T-helper 1 cell treated with Interleukin-12 subunit alpha and Interleukin-12 subunit beta and Interleukin-4 antibody, amounts not matched to agents 30 ng/mL and 1 ng/mL, for 36 hours (primary cell): ENCODE measurements around the gene C9orf50. TPM values are rescaled to one million over a fixed set of nuclear protein-coding genes. Genes with fewer than 3 reads are reported as not detected.
"Not testable (repeated sequence)": the region's sequence is repeated elsewhere in the genome, so short reads cannot be mapped to it uniquely, and the experiment has no call there.

ENCODE experiments used
- intact Hi-C: fragments of 100-400 bp; cut with micrococcal nuclease; formaldehyde crosslinking; loops from one replicate; pipeline ENCODE4 v1.15.1; 2024
- total RNA-seq: library from RNA; stranded (reverse); gene quantifications from 2 replicates; pipeline ENCODE4 v1.2.3, GENCODE V29; 2022

Gene C9orf50, protein sequence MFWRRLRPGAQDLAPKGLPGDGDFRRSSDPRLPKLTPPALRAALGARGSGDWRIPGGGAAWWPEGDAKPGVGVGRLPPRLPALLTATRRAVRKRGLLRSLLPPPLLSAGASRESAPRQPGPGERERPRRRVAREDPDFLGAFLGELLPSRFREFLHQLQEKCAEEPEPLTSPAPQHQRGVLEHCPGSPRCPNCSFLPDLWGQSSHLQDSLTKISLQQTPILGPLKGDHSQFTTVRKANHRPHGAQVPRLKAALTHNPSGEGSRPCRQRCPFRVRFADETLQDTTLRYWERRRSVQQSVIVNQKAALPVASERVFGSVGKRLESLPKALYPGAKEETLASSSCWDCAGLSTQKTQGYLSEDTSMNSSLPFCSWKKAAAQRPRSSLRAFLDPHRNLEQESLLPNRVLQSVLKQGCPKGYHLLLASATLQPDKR
- total RNA-seq: not detected in 2 replicates

- intact Hi-C loops: loop anchor here (10.0 kb wide), 1 partner anchor 424 kb away; the partner anchor contains the start of gene FNBP1
These were observed at the start of gene C9orf50 for GRCh38 chr9:129620669-129621295. Gene C9orf50, minus strand, starts transcription at chr9:129621101. Its CDS starts 527 bp downstream, at chr9:129620574.

DNA sequence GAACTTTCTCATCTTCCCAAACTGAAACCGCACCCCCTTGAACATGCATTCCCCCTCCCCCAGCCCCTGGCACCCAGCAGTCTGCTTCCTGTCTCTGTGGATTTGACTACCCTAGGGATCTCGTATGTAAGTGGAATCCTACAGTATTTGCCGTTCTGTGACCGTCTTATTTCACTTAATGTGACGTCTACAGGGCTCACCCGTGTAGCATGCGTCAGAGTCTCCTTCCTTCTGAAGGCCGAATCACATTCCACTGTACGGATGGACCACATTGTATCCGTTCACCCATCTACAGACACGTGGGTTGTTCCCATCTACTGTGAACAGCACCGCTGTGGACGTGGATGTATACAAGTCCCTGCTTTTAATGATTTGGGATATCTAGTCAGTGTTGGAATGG lies 49.0 kb upstream of the C9orf50 start:
- intact Hi-C loops: no loop called here

DNA sequence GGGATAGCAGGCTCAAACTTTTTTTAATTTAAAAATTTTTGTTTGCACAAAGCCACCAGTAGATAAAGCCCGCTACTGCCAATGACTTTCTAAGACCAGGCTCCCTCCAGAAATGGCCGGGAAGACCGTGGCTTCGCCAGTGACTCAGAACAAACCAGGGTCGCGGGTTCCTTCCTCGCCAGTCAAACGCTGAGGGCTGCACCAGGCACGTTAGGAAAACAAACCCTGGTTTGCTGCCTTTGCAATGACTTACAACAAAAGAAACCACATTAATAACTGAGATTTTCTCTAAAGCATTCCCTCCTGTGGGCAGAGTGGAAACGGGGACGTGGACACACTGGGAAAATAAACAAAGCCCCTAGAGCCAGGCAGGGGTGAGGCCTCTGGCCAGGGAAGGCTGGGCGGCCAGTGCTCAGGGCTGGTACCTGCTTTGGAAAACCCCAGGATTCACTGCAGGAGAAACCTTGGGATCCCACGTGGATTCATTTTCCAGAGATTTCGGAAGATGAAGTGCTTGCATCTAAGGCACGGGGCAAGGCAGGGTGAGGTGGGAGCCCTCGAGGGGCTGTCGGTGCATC lies 48.3 kb upstream of the C9orf50 start:
- intact Hi-C loops: no loop called here

GRCh38 chr9:129667850-129668249 lies 46.9 kb upstream of the C9orf50 start:
- intact Hi-C loops: no loop called here

DNA sequence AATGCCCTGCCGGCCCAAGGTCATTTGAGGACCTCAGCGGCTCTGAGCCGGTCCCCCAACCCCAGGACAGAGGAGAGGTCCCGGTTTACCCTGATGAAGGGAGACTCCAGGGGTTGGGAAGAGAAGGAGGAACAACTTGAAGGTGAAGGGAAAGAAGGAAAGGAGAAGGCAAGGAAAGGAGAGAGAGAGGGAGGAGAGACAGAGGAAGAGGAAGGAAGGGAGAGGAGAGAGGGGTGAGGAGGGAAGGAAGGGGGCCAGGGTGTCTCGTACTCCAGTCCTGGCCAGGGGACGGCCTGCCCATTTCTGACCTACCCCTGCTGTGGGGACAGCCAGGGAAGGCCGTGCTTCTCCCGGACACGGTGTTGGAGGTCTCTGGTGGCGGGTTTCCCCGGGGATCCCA lies 46.5 kb upstream of the C9orf50 start:
- intact Hi-C loops: no loop called here

GRCh38 chr9:129666575-129666974 lies 45.7 kb upstream of the C9orf50 start:
- intact Hi-C loops: no loop called here

DNA sequence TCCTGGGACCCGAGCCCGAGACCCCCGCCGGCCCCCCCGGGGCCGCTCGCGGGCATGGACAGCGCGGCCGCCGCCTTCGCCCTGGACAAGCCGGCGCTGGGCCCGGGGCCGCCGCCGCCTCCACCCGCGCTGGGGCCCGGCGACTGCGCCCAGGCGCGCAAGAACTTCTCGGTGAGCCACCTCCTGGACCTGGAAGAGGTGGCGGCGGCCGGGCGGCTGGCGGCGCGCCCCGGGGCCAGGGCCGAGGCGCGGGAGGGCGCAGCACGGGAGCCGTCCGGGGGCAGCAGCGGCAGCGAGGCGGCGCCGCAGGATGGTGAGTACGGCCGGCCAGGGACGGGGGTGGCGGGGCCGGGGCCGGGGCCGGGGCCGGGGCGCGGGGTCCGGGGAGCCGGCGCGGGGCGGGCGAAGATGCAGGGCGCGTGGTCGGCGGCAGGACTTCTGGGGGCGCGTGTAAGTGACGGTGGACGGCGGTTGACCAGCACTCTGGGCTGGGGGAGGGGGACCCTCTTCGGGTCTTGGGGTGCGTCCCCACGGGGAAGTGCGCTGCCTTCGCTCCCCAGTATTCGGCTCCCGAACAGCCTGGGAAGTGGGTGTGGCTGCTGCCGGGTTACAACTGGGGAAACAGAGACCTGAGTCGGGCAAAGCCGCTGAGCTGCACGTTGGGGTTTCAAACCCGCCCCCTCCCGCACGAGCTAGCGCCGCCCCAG lies 45.1 kb upstream of the C9orf50 start:
- intact Hi-C loops: loop anchor here (1.0 kb wide), 2 partner anchors 24 to 124 kb away; partner anchors contain the start of gene ASB6

DNA sequence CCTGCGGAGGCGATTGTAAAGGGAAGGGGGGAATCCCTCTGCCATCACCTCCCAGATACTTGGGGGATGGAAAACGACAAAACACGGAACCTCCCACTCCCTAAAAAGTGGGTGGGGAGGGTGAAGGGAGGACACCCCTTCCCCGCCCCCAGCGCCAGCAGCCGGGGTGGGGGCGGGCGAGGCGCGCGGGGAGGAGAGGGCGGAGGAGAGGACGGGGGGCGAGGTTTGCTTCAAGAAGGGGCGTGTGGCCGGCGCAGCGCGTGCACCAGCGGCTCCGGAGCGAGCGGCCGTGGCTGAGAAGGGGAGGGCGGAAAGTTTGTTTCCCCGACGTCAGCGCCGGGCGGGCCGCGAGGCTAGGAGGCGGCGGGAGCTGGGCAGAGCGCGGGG lies 44.5 kb upstream of the C9orf50 start, which contains the start of gene PRRX2:
Gene PRRX2 (plus strand): TSS at position 259 of the 387 bp plus-strand sequence. CDS start 221 bp downstream, outside the sequence.
- intact Hi-C loops: loop anchor here (1.0 kb wide), 2 partner anchors 23 to 125 kb away; partner anchors contain the start of gene ASB6

DNA sequence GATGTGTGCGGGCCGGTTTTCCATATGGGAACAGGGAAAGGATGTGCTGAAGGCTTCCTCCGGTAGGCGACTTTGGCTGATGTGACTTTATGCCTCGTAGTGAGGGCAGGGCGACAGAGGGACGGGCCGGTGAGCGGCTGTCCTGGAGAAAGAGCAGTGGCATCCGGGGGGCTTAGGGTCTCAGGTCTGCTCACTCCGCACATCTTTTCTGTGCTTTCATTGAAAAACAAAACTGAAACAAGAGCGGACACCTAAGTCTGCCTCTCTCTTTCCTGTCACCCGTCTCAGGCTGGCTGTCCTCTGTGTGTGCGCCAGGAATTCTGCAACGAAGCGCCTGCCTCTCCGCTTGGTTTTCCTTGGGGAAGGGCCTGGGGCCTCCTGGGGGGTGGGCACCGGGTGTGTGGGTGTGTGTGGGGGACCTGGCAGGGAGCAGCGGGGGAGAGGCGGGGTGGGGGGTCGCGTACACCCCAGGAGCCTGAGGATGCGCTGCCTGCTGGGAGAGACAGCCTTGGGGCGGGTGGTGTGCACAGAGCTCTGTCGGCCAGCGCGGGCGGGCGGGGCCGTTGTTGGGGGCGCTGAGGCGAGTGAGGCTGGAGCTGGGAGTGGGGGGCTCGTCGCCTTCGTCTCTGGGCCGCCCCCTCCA lies 44.0 kb upstream of the C9orf50 start:
- intact Hi-C loops: loop anchor here (1.0 kb wide), 2 partner anchors 23 to 125 kb away; partner anchors contain the start of gene ASB6

- intact Hi-C loops: not testable (repeated sequence)
These were observed 41.3 kb upstream of the C9orf50 start for GRCh38 chr9:129662239-129662638.

GRCh38 chr9:129661029-129661428 lies 40.1 kb upstream of the C9orf50 start:
- intact Hi-C loops: no loop called here

- intact Hi-C loops: no loop called here
These were observed 36.0 kb upstream of the C9orf50 start for GRCh38 chr9:129656795-129657390.

DNA sequence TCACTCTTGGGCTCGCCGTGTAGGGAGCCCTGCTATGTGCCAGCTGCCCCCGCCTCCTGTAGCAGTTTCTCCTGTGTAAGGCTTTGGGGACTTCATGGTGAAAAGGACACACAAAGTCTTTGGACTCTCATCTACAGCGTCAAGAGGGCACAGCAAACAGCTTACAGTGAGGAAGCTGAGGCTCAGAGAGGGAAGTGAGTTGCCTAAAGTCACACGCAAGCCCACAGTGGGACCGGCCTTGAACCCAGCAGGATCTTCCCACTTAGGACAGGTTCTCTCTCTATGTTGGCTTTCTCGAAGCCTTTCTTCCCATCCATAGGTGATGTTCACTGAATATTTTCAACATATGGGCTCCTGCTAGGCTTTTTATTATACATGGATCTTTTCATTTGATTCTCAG lies 34.8 kb upstream of the C9orf50 start:
- intact Hi-C loops: no loop called here

- intact Hi-C loops: no loop called here
These were observed 34.3 kb upstream of the C9orf50 start for GRCh38 chr9:129655154-129655553.

DNA sequence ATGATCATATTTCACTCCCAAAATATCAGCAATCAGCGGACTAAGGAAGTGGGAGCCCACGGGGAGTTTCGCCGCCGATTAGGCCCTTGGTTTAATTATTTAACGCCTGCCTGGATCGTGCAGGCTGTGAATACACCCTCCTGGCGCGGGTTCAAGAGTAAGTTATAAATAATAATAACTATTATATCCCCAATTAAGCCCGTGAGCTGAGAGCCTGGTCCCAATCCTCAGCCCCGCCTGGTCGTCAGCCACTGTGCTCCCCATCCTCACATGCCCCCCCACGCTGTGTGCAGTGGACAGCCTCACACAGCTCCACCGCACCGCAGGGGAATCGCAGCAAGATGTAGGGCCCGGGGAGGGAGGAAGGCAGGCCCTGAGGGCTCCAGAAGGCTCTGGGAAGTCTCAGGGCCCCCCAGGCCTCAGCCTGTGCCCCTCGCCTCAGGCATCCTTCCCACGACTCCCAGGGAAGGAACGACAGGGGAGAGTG lies 33.7 kb upstream of the C9orf50 start:
- intact Hi-C loops: no loop called here

DNA sequence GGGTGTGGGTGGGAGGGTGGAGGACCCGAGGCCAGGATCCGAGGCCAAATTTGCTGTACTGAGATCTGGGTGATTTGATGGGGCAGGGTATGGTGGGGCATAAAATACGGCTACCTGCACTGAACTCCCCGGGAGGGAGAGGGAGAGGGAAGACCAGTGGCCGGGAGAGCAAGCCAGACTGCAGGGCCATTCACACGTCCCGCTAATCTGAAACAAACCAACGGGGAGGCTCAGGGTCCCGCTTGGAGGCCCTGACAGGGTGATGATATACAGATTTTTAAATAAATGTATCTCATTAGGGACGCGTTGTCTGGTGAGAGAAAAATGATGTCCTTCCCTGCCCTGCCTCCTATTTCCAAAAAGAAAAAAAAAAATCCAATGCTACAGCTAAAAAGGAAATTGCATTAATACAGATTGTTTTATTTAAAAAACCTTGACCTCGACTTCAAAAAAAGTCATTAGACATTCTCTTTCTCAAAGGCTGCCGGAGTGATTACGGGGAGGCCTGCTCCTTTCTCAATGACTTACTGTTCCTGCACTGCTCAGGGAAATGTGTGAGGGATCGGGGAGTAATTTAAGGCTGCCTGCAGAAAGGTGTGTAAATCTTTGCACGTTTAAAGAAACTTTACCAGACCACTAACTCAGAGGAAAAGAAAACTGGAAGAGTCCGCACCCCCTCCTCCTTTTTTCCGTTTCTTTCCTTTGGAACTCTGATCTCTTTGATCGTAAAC lies 33.1 kb upstream of the C9orf50 start:
- intact Hi-C loops: no loop called here

- intact Hi-C loops: no loop called here
These were observed 29.9 kb upstream of the C9orf50 start for GRCh38 chr9:129650680-129651235.

- intact Hi-C loops: no loop called here
These were observed 29.1 kb upstream of the C9orf50 start for GRCh38 chr9:129649726-129650679.
